UCSD-AML1 (cell line): ENCODE results near the gene KNOP1.

ENCODE experiments used
- DNase-seq: peaks from one replicate; lab custom pipeline; 2025; ENCODE audit not compliant: unreplicated experiment; lab: John Stamatoyannopoulos, UW

Gene KNOP1

GRCh38 chr16:19717741-19718623, at the start of gene KNOP1, which contains the start of gene IQCK:
TSS of gene KNOP1 (minus strand) at chr16:19718227. CDS start at chr16:19715035, 3,192 bp downstream.
TSS of gene IQCK (plus strand) at chr16:19718271. CDS start at chr16:19718307, 36 bp downstream.
- peak; percentile 90 for DNase-seq

- no peak for DNase-seq
These were observed 49.5 kb upstream of the KNOP1 start for GRCh38 chr16:19767497-19767896.

GRCh38 chr16:19766988-19767387, 49.0 kb upstream of the KNOP1 start:
- no peak for DNase-seq

GRCh38 chr16:19766554-19766884, 48.5 kb upstream of the KNOP1 start:
- no peak for DNase-seq

- DNase-seq: no peak
These were observed 48.0 kb upstream of the KNOP1 start for GRCh38 chr16:19765860-19766553.

- DNase-seq: no peak
These were observed 42.5 kb upstream of the KNOP1 start for GRCh38 chr16:19760356-19761060.

- DNase-seq: no peak
These were observed 40.0 kb upstream of the KNOP1 start for GRCh38 chr16:19757762-19758595.

GRCh38 chr16:19757026-19757425, 39.0 kb upstream of the KNOP1 start:
- no peak for DNase-seq

- DNase-seq: no peak
These were observed 37.2 kb upstream of the KNOP1 start for GRCh38 chr16:19755268-19755667.

- DNase-seq: no peak
These were observed 36.6 kb upstream of the KNOP1 start for GRCh38 chr16:19754644-19755036.

GRCh38 chr16:19753815-19754643, 36.0 kb upstream of the KNOP1 start:
- no peak for DNase-seq

- no peak for DNase-seq
These were observed 33.7 kb upstream of the KNOP1 start for GRCh38 chr16:19751478-19752385.

GRCh38 chr16:19749571-19750080, 31.6 kb upstream of the KNOP1 start:
- no peak for DNase-seq

GRCh38 chr16:19748389-19749168, 30.6 kb upstream of the KNOP1 start:
- DNase-seq: no peak

- peak; percentile 15 for DNase-seq
These were observed 28.5 kb upstream of the KNOP1 start for GRCh38 chr16:19746561-19746960.

- no peak for DNase-seq
These were observed 27.4 kb upstream of the KNOP1 start for GRCh38 chr16:19745286-19746010.

- DNase-seq: no peak
These were observed 26.6 kb upstream of the KNOP1 start for GRCh38 chr16:19744670-19745069.
